ENCODE measurements around the gene PPFIA2. TPM values are rescaled to one million over a fixed set of nuclear protein-coding genes. Genes with fewer than 3 reads are reported as not detected.
"Not testable (repeated sequence)": the region's sequence is repeated elsewhere in the genome, so short reads cannot be mapped to it uniquely, and the experiment has no call there.

Gene PPFIA2
- total RNA-seq, 4 donors from 2014 or later: 5.4 to 19.5 (median 18.5) TPM; not detected in 1

DNA sequence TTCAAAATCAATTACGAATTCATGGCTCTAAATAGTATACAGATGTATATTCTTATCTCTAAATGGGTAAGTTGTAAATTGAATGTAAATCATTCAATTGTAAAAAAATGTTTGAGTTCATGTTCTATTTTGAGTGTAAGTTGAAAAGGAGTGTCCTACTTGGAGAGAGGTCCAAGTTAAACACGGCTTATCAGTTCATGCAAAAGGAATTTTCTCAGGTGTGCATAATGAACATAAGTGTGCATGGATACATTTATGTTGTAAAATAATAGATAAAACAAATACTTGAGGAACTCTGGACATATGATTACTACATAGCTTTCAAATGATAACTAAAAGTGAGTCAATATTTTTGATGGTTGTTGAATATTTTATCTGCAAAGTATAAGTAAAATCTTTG lies 79.5 kb downstream of the PPFIA2 start:
- no peaks in the 10 kb centered on the region for H3K27me3 ChIP-seq
- no peak overlapping the region for H3K27ac ChIP-seq
- TF ChIP-seq POLR2A (IDR thresholded peaks at IDR 0.05): no peak
- TF ChIP-seq, protein P1, sequence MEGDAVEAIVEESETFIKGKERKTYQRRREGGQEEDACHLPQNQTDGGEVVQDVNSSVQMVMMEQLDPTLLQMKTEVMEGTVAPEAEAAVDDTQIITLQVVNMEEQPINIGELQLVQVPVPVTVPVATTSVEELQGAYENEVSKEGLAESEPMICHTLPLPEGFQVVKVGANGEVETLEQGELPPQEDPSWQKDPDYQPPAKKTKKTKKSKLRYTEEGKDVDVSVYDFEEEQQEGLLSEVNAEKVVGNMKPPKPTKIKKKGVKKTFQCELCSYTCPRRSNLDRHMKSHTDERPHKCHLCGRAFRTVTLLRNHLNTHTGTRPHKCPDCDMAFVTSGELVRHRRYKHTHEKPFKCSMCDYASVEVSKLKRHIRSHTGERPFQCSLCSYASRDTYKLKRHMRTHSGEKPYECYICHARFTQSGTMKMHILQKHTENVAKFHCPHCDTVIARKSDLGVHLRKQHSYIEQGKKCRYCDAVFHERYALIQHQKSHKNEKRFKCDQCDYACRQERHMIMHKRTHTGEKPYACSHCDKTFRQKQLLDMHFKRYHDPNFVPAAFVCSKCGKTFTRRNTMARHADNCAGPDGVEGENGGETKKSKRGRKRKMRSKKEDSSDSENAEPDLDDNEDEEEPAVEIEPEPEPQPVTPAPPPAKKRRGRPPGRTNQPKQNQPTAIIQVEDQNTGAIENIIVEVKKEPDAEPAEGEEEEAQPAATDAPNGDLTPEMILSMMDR (IDR thresholded peaks at IDR 0.05): no peak
- intact Hi-C loops (cut with DNase I; ENCODE audit: low total_unique reads): no loop called here
- H3K36me3 ChIP-seq: no peaks in the 10 kb centered on the region
- no peak for DNase-seq
- H3K4me1 ChIP-seq: no peaks in the 10 kb centered on the region
- H3K9me3 ChIP-seq: no peaks in the 10 kb centered on the region
- H3K4me3 ChIP-seq: no peak overlapping the region

DNA sequence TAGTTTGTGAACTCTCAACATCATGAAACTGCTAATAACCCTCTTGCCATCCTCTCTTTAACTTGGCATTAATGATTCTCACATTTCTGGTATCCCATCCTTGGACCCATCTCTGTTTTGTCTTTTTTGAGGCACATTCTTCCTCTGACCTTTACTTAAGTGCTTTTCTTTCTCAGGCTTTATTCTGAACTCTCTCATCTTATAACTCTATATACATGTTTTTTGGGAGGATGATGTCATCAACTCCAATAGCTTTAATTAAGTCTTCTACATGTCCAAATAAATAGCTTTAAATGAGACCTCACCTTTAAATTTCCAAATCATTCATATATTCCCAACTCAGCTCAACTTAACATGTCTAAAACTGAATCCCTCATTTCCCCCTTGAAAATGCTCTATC lies 88.4 kb downstream of the PPFIA2 start:
- H3K36me3 ChIP-seq: no peaks in the 10 kb centered on the region
- TF ChIP-seq, protein P1 (IDR thresholded peaks at IDR 0.05): no peak
- TF ChIP-seq POLR2A (IDR thresholded peaks at IDR 0.05): no peak
- H3K27ac ChIP-seq: no peak overlapping the region
- no peaks in the 10 kb centered on the region for H3K27me3 ChIP-seq
- intact Hi-C loops (cut with DNase I; ENCODE audit: low total_unique reads): no loop called here
- no peaks in the 10 kb centered on the region for H3K9me3 ChIP-seq
- H3K4me1 ChIP-seq: no peaks in the 10 kb centered on the region
- H3K4me3 ChIP-seq: no peak overlapping the region
- no peak for DNase-seq

DNA sequence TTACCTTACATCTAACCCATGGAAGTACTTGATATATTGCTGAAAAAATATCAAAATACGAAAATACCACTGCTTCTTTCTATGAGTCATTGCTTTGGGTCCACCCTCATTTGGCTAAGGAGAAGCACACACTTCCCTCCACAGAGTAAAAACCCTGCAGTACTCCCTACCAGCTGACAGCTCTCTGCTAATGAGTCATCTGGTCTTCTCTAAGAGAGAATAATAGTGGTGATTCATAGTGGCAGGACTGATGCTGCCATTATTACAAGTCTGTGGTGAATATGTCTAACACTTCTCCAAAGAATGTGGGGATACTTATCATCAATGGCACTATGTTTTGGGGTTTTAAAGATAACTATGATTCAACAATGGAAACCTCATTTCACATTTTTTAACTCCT lies 90.7 kb downstream of the PPFIA2 start:
- Histone ChIP-seq H3K4me1 (no peaks in the 10 kb centered on the region), H3K9me3 (no peaks in the 10 kb centered on the region), H3K27ac (no peak overlapping the region), H3K36me3 (no peaks in the 10 kb centered on the region), H3K4me3 (no peak overlapping the region), H3K27me3 (no peaks in the 10 kb centered on the region)
- TF ChIP-seq, protein P1 (IDR thresholded peaks at IDR 0.05): no peak
- no peak for TF ChIP-seq POLR2A (IDR thresholded peaks at IDR 0.05)
- intact Hi-C loops (cut with DNase I; ENCODE audit: low total_unique reads): no loop called here
- DNase-seq: no peak

DNA sequence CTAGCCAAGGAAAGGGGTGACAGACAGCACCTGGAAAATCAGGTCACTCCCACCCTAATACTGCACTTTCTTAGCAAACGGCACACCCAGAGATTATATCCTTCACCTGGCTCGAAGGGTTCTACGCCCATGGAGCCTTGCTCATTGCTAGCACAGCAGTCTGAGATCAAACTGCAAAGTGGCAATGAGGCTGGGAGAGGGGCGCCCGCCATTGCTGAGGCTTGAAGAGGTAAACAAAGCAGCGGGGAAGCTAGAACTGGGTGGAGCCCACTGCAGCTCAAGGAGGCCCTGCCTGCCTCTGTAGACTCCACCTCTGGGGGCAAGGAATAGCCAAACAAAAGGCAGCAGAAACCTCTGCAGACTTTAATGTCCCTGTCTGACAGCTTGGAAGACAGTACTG lies 99.8 kb downstream of the PPFIA2 start:
- H3K9me3 ChIP-seq; H3K27me3 ChIP-seq; H3K4me3 ChIP-seq; intact Hi-C loops (cut with DNase I; ENCODE audit: low total_unique reads); DNase-seq; H3K27ac ChIP-seq; H3K4me1 ChIP-seq; H3K36me3 ChIP-seq: not testable (repeated sequence)

DNA sequence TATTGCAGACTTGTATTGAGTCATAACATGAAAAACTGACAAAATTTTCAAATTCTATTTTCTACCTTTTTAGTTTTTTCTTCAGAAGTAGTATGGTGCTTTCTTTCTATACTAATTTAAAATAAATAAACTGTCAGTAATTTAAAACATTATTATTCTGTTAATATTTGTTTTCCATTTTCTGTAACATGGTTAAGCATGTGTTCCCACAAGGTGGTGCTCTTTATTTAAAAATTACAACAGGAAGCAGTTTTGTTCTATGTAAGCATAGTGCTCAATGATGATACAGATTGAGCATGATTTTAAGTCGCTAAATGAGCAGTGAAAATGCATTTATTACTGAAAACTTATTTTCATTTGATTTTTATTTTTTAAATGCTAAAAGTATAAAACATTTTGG lies 114.6 kb downstream of the PPFIA2 start:
- no peak overlapping the region for H3K4me3 ChIP-seq
- DNase-seq: no peak
- no peaks in the 10 kb centered on the region for H3K36me3 ChIP-seq
- H3K27ac ChIP-seq: no peak overlapping the region
- no peak for TF ChIP-seq POLR2A (IDR thresholded peaks at IDR 0.05)
- TF ChIP-seq, protein P1 (IDR thresholded peaks at IDR 0.05): peak; percentile 28 to 49 (median 40)
- no peaks in the 10 kb centered on the region for H3K27me3 ChIP-seq
- H3K9me3 ChIP-seq: no peaks in the 10 kb centered on the region
- no peaks in the 10 kb centered on the region for H3K4me1 ChIP-seq
- intact Hi-C loops (cut with DNase I; ENCODE audit: low total_unique reads): no loop called here

DNA sequence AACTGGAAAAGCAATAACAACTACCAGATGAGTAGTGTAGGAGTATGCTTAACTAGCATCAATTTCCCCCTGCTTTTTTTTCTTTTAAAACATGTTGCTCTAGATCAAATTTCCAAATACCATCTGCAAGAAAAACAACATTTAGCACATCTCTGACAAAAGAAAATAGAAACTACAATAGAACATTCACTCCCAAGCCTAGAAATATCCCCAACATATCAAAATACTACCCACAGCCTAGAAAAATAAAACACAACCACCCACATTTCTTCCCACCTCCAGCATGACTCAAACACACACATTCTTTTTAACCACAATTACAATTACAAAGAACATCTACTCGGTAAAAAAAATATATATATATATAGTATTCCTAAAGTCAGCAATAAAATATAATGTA lies 120.0 kb downstream of the PPFIA2 start:
- Histone ChIP-seq H3K9me3 (no peaks in the 10 kb centered on the region), H3K4me3 (no peak overlapping the region), H3K4me1 (no peaks in the 10 kb centered on the region), H3K27ac (no peak overlapping the region), H3K27me3 (no peaks in the 10 kb centered on the region), H3K36me3 (no peaks in the 10 kb centered on the region)
- intact Hi-C loops (cut with DNase I; ENCODE audit: low total_unique reads): no loop called here
- no peak for DNase-seq
- TF ChIP-seq POLR2A (IDR thresholded peaks at IDR 0.05): no peak
- TF ChIP-seq, protein P1 (IDR thresholded peaks at IDR 0.05): no peak
